Neural cell (in vitro differentiated cells): ENCODE results near the gene B4GALNT3. TPM values are rescaled to one million over a fixed set of nuclear protein-coding genes. Genes with fewer than 3 reads are reported as not detected.

Experiments
- H2AFZ ChIP-seq: fragments of 200-600, 300-800 bp; sonication (generic), shearing (Covaris generic); 2 replicates; pipeline ENCODE4 v1.6.0; 2014; ENCODE audit warnings: low read depth, mild to moderate bottlenecking, antibody characterized with exemption, low read length, moderate library complexity
- H3F3A ChIP-seq: fragments of 200-600 bp; shearing (Covaris generic); 2 replicates; pipeline ENCODE4 v1.6.1; 2016; ENCODE audit warnings: mild to moderate bottlenecking, moderate library complexity, mixed read lengths, antibody characterized with exemption, low read length; ENCODE audit not compliant: insufficient read depth, poor library complexity, severe bottlenecking
- H3K27ac ChIP-seq: fragments of 200-600, 300-800 bp; sonication (generic), shearing (Covaris generic); 2 replicates; pipeline ENCODE4 v1.5.1; 2014; ENCODE audit warnings: mild to moderate bottlenecking, low read length, moderate library complexity
- H3K27me3 ChIP-seq: fragments of 300-800, 200-600 bp; sonication (generic), shearing (Covaris generic); 2 replicates; pipeline ENCODE4 v1.6.0; 2014; ENCODE audit warnings: mild to moderate bottlenecking, low read depth, low read length, moderate library complexity; ENCODE audit not compliant: insufficient read depth
- H3K36me3 ChIP-seq: fragments of 300-800, 200-600 bp; sonication (generic), shearing (Covaris generic); 2 replicates; pipeline ENCODE4 v1.5.1; 2014; ENCODE audit warnings: mild to moderate bottlenecking, antibody characterized with exemption, low read length, moderate library complexity; ENCODE audit not compliant: insufficient read depth
- H3K4me2 ChIP-seq: fragments of 300-800, 200-600 bp; sonication (generic), shearing (Covaris generic); 2 replicates; pipeline ENCODE4 v1.6.0; 2014; ENCODE audit warnings: mild to moderate bottlenecking, low read length
- H3K4me3 ChIP-seq: fragments of 300-800, 200-600 bp; sonication (generic), shearing (Covaris generic); 2 replicates; pipeline ENCODE4 v1.5.1; 2014; ENCODE audit warnings: mild to moderate bottlenecking, low read length, moderate library complexity
- H3K79me2 ChIP-seq: fragments of 200-600 bp; shearing (Covaris generic); replicated peaks from 2 replicates; pipeline ENCODE4 v1.6.0; 2014; ENCODE audit warnings: mild to moderate bottlenecking, low read length, moderate library complexity; ENCODE audit not compliant: insufficient read depth
- H3K9ac ChIP-seq: fragments of 300-800, 200-600 bp; sonication (generic), shearing (Covaris generic); 2 replicates; pipeline ENCODE4 v1.6.1; 2016; ENCODE audit warnings: mild to moderate bottlenecking, low read length, mixed read lengths
- H3K9me2 ChIP-seq: fragments of 200-600 bp; shearing (Covaris generic); 2 replicates; pipeline ENCODE4 v1.6.1; 2016; ENCODE audit warnings: mild to moderate bottlenecking, low read length, mixed read lengths; ENCODE audit not compliant: insufficient read depth
- H3K9me3 ChIP-seq: fragments of 200-600, 300-800 bp; sonication (generic), shearing (Covaris generic); 2 replicates; pipeline ENCODE4 v1.6.1; 2016; ENCODE audit warnings: mild to moderate bottlenecking, mixed run types, low read length, moderate library complexity, mixed read lengths
- H4K20me1 ChIP-seq: fragments of 200-600 bp; shearing (Covaris generic); 2 replicates; pipeline ENCODE4 v1.6.1; 2016; ENCODE audit warnings: mild to moderate bottlenecking, mixed run types; ENCODE audit not compliant: insufficient read depth
- CTCF ChIP-seq: fragments of 450-650 bp; IDR thresholded peaks from 2 replicates; pipeline ENCODE4 v1.5.1; 2014; ENCODE audit warnings: antibody characterized with exemption, mild to moderate bottlenecking, moderate library complexity; ENCODE audit not compliant: poor library complexity, severe bottlenecking
- EP300 ChIP-seq: fragments of 450-650 bp; conservative IDR thresholded peaks from 2 replicates; pipeline ENCODE4 v1.6.1; 2014; ENCODE audit warnings: antibody characterized with exemption, mild to moderate bottlenecking, moderate library complexity; ENCODE audit not compliant: poor library complexity, severe bottlenecking
- EZH2 ChIP-seq: fragments of 200-600, 300-800 bp; shearing (Covaris generic), sonication (generic); IDR thresholded peaks from 2 replicates; pipeline ENCODE4 v1.6.1; 2014; ENCODE audit warnings: antibody characterized with exemption, low read length, borderline replicate concordance, mild to moderate bottlenecking; ENCODE audit not compliant: insufficient read depth, poor library complexity, severe bottlenecking
- MXI1 ChIP-seq: fragments of 450-650 bp; conservative IDR thresholded peaks from 2 replicates; pipeline ENCODE4 v1.6.1; 2014; ENCODE audit warnings: antibody characterized with exemption, mild to moderate bottlenecking; ENCODE audit not compliant: poor library complexity, severe bottlenecking
- POLR2AphosphoS5 ChIP-seq: IDR thresholded peaks from 2 replicates; pipeline ENCODE4 v1.6.1; 2012
- RAD21 ChIP-seq: fragments of 450-650 bp; conservative IDR thresholded peaks from 2 replicates; pipeline ENCODE4 v1.6.1; 2014; ENCODE audit warnings: antibody characterized with exemption, mild to moderate bottlenecking, moderate library complexity
- SMC3 ChIP-seq: fragments of 450-650 bp; conservative IDR thresholded peaks from 2 replicates; pipeline ENCODE4 v1.6.1; 2014; ENCODE audit warnings: antibody characterized with exemption, mild to moderate bottlenecking, moderate library complexity; ENCODE audit not compliant: poor library complexity
- TAF1 ChIP-seq: IDR thresholded peaks from 2 replicates; pipeline ENCODE4 v1.6.1; 2012; ENCODE audit warnings: low read depth
- polyA plus RNA-seq: library from polyadenylated mRNA; depleted of rRNA; stranded (reverse); fragments of >200 nt; gene quantifications from 2 replicates; pipeline ENCODE4 v1.2.3, GENCODE V29; 2014
- TF ChIP-seq, protein P1 (sequence below): IDR thresholded peaks from 2 replicates; pipeline ENCODE4 v1.6.1; 2012; ENCODE audit warnings: borderline replicate concordance

Gene B4GALNT3
- polyA plus RNA-seq, 1 donor from 2014 or later: 6.7 TPM

DNA sequence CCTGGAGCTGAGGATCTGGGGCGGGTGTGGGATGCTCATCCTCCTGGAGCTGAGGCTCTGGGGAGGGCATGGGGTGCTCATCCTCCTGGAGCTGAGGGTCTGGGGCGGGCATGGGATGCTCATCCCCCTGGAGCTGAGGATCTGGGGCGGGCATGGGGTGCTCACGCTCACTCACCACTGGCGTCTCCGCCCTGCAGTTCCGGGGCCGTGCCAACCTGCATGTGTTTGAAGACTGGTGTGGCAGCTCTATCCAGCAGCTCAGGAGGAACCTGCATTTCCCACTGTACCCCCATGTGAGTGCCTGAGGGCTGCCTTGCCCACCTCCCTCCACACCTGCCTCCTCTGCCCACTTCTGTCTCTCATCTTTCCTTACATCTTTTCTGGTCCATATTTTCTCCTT lies 84.4 kb downstream of the B4GALNT3 start:
- Histone ChIP-seq H3K4me3 (no peak overlapping the region), H3K27ac (no peak overlapping the region), H3F3A (no peaks in the 10 kb centered on the region), H3K79me2 (no peaks in the 10 kb centered on the region), H3K9ac (no peak overlapping the region), H3K36me3 (no peaks in the 10 kb centered on the region), H2AFZ (no peak overlapping the region), H3K4me2 (no peak overlapping the region), H3K9me2 (no peaks in the 10 kb centered on the region), H3K27me3 (no peaks in the 10 kb centered on the region), H3K9me3 (no peaks in the 10 kb centered on the region), H4K20me1 (no peaks in the 10 kb centered on the region)
- no peak for TF ChIP-seq EP300
- no peak for TF ChIP-seq SMC3
- no peak for TF ChIP-seq CTCF
- TF ChIP-seq, protein P1, sequence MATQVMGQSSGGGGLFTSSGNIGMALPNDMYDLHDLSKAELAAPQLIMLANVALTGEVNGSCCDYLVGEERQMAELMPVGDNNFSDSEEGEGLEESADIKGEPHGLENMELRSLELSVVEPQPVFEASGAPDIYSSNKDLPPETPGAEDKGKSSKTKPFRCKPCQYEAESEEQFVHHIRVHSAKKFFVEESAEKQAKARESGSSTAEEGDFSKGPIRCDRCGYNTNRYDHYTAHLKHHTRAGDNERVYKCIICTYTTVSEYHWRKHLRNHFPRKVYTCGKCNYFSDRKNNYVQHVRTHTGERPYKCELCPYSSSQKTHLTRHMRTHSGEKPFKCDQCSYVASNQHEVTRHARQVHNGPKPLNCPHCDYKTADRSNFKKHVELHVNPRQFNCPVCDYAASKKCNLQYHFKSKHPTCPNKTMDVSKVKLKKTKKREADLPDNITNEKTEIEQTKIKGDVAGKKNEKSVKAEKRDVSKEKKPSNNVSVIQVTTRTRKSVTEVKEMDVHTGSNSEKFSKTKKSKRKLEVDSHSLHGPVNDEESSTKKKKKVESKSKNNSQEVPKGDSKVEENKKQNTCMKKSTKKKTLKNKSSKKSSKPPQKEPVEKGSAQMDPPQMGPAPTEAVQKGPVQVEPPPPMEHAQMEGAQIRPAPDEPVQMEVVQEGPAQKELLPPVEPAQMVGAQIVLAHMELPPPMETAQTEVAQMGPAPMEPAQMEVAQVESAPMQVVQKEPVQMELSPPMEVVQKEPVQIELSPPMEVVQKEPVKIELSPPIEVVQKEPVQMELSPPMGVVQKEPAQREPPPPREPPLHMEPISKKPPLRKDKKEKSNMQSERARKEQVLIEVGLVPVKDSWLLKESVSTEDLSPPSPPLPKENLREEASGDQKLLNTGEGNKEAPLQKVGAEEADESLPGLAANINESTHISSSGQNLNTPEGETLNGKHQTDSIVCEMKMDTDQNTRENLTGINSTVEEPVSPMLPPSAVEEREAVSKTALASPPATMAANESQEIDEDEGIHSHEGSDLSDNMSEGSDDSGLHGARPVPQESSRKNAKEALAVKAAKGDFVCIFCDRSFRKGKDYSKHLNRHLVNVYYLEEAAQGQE: no peak
- no peak for TF ChIP-seq POLR2AphosphoS5
- no peak for TF ChIP-seq TAF1
- no peak for TF ChIP-seq RAD21
- TF ChIP-seq EZH2: no peak
- no peak for TF ChIP-seq MXI1

GRCh38 chr12:544941-545635 lies 85.3 kb downstream of the B4GALNT3 start:
- H3K4me3 ChIP-seq: no peak overlapping the region
- H3K27ac ChIP-seq: no peak overlapping the region
- no peaks in the 10 kb centered on the region for H4K20me1 ChIP-seq
- no peak overlapping the region for H2AFZ ChIP-seq
- H3K9me3 ChIP-seq: no peaks in the 10 kb centered on the region
- H3K4me2 ChIP-seq: no peak overlapping the region
- H3K27me3 ChIP-seq: no peaks in the 10 kb centered on the region
- H3K9me2 ChIP-seq: no peaks in the 10 kb centered on the region
- H3K79me2 ChIP-seq: no peaks in the 10 kb centered on the region
- no peak overlapping the region for H3K9ac ChIP-seq
- TF ChIP-seq SMC3 (no peak), TAF1 (no peak), MXI1 (no peak), POLR2AphosphoS5 (no peak), EZH2 (no peak), CTCF (no peak), EP300 (no peak), RAD21 (no peak)
- TF ChIP-seq, protein P1: no peak
- H3F3A ChIP-seq: no peaks in the 10 kb centered on the region
- no peaks in the 10 kb centered on the region for H3K36me3 ChIP-seq
